Endodermal cell (in vitro differentiated cells): ENCODE measurements around the gene VAV3. TPM values are rescaled to one million over a fixed set of nuclear protein-coding genes. Genes with fewer than 3 reads are reported as not detected.

Experiments used
- DNase-seq: peaks from one replicate; pipeline ENCODE4 v3.0.0-alpha.2; 2017
- H3K27ac ChIP-seq: 2 replicates; pipeline ENCODE4 v1.5.1; 2013; ENCODE audit warnings: mild to moderate bottlenecking, low read depth, low read length, moderate library complexity
- H3K27me3 ChIP-seq: 2 replicates; pipeline ENCODE4 v1.6.1; 2013; ENCODE audit warnings: mild to moderate bottlenecking, low read length, moderate library complexity; ENCODE audit not compliant: insufficient read depth, control insufficient read depth, poor library complexity, severe bottlenecking
- H3K36me3 ChIP-seq: 2 replicates; pipeline ENCODE4 v1.7.0; 2013; ENCODE audit warnings: mild to moderate bottlenecking, low read length, moderate library complexity; ENCODE audit not compliant: control insufficient read depth, insufficient read depth
- H3K4me1 ChIP-seq: one replicate; pipeline ENCODE4 v1.7.0; 2013; ENCODE audit warnings: low read length; ENCODE audit not compliant: control insufficient read depth, insufficient read depth
- H3K4me3 ChIP-seq: 2 replicates; pipeline ENCODE4 v1.5.1; 2013; ENCODE audit warnings: mild to moderate bottlenecking, low read length, moderate library complexity
- H3K9ac ChIP-seq: 2 replicates; pipeline ENCODE4 v1.6.1; 2013; ENCODE audit warnings: mild to moderate bottlenecking, low read length, moderate library complexity; ENCODE audit not compliant: poor library complexity, severe bottlenecking; ENCODE audit errors: extremely low read depth
- H3K9me3 ChIP-seq: 2 replicates; pipeline ENCODE4 v1.6.1; 2013; ENCODE audit warnings: mild to moderate bottlenecking, low read length, moderate library complexity; ENCODE audit not compliant: control insufficient read depth
- H3K27ac Mint-ChIP-seq: 2 replicates; pipeline ENCODE4 v1.8.0; 2020; ENCODE audit warnings: mixed read lengths
- H3K27me3 Mint-ChIP-seq: 2 replicates; pipeline ENCODE4 v1.8.0; 2021; ENCODE audit warnings: mild to moderate bottlenecking, mixed read lengths; ENCODE audit not compliant: insufficient read depth
- H3K36me3 Mint-ChIP-seq: 2 replicates; pipeline ENCODE4 v1.8.0; 2020; ENCODE audit warnings: low read depth, mixed read lengths
- H3K4me1 Mint-ChIP-seq: 2 replicates; pipeline ENCODE4 v1.8.0; 2020; ENCODE audit warnings: mixed read lengths
- H3K4me3 Mint-ChIP-seq: 2 replicates; pipeline ENCODE4 v1.8.0; 2020; ENCODE audit warnings: mild to moderate bottlenecking, moderate library complexity, mixed read lengths
- H3K9me3 Mint-ChIP-seq: 2 replicates; pipeline ENCODE4 v1.8.0; 2020; ENCODE audit warnings: mild to moderate bottlenecking, mixed read lengths
- CTCF ChIP-seq: fragments of 200-600 bp; sonication (generic); conservative IDR thresholded peaks from 2 replicates; pipeline ENCODE4 v1.5.0; 2021; ENCODE audit warnings: antibody characterized with exemption, mild to moderate bottlenecking
- WGBS, 2 experiments: methylation state at CpG; one replicate each; pipeline versions ENCODE4 v1.1.5 to v1.1.7; 2013; ENCODE audit warnings: missing lambda C conversion rate in 2 of 2, mixed read lengths in 1 of 2; ENCODE audit not compliant: insufficient coverage in 1 of 2, insufficient read length in 1 of 2; 5-methylcytosine and 5-hydroxymethylcytosine counted together
- total RNA-seq, 2 donors: library from RNA; stranded (reverse); fragmentation: NEBNext Ultra II Directional in 1 of 2; extraction: Animal tissue kit (Norgen Biotek cat#: 25700) in 1 of 2; gene quantifications; 2 replicates in 1 of 2; 3 replicates in 1 of 2; pipeline ENCODE4 v1.2.1, GENCODE V29; 2021

The VAV3 gene
- total RNA-seq, 2 donors from 2014 or later, result 6.9 to 9.6 TPM

- Mint-ChIP-seq H3K27me3 (no peaks in the 10 kb centered on the region), H3K4me3 (no peak overlapping the region), H3K9me3 (no peaks in the 10 kb centered on the region), H3K36me3 (no peaks in the 10 kb centered on the region), H3K4me1 (peaks cover 33% of the 10 kb centered on the region), H3K27ac (no peak overlapping the region)
- no peaks in the 10 kb centered on the region for H3K4me1 ChIP-seq
- H3K9me3 ChIP-seq, result no peaks in the 10 kb centered on the region
- no peak overlapping the region for H3K27ac ChIP-seq
- 93% methylated on average over 5 of the region's 5 CpGs; no CpG with 5 or more reads in 1 of the 2 experiments for WGBS, 2 experiments
- no peaks in the 10 kb centered on the region for H3K36me3 ChIP-seq
- H3K4me3 ChIP-seq, result no peak overlapping the region
- no peaks in the 10 kb centered on the region for H3K27me3 ChIP-seq
- no peak for DNase-seq
- H3K9ac ChIP-seq, result no peak overlapping the region
- no peak for TF ChIP-seq CTCF
These were observed 298.5 kb downstream of the VAV3 start for GRCh38 chr1:107666493-107666892.

GRCh38 chr1:107664982-107665925 lies 299.7 kb downstream of the VAV3 start:
- Histone ChIP-seq H3K4me1 (no peaks in the 10 kb centered on the region), H3K9me3 (no peaks in the 10 kb centered on the region), H3K27me3 (no peaks in the 10 kb centered on the region), H3K27ac (no peak overlapping the region), H3K36me3 (no peaks in the 10 kb centered on the region), H3K9ac (no peak overlapping the region), H3K4me3 (no peak overlapping the region)
- Mint-ChIP-seq H3K9me3 (no peaks in the 10 kb centered on the region), H3K27me3 (no peaks in the 10 kb centered on the region), H3K4me3 (no peak overlapping the region), H3K27ac (no peak overlapping the region), H3K4me1 (peaks cover 31% of the 10 kb centered on the region), H3K36me3 (no peaks in the 10 kb centered on the region)
- no peak for DNase-seq
- TF ChIP-seq CTCF, result no peak
- 93 to 94% methylated on average over 3 to 5 of the region's 5 CpGs for WGBS, 2 experiments

GRCh38 chr1:107662971-107663370 lies 302.0 kb downstream of the VAV3 start:
- H3K9ac ChIP-seq, result no peak overlapping the region
- no peak overlapping the region for H3K4me3 ChIP-seq
- Mint-ChIP-seq H3K4me3 (no peak overlapping the region), H3K27me3 (no peaks in the 10 kb centered on the region), H3K27ac (no peak overlapping the region), H3K9me3 (no peaks in the 10 kb centered on the region), H3K4me1 (peaks cover 16% of the 10 kb centered on the region), H3K36me3 (no peaks in the 10 kb centered on the region)
- DNase-seq, result no peak
- H3K9me3 ChIP-seq, result no peaks in the 10 kb centered on the region
- no peaks in the 10 kb centered on the region for H3K36me3 ChIP-seq
- H3K27ac ChIP-seq, result no peak overlapping the region
- H3K27me3 ChIP-seq, result no peaks in the 10 kb centered on the region
- no peaks in the 10 kb centered on the region for H3K4me1 ChIP-seq
- TF ChIP-seq CTCF, result no peak
- 95% methylated on average over 2 of the region's 2 CpGs; no CpG with 5 or more reads in 1 of the 2 experiments for WGBS, 2 experiments
